ENCODE data around the gene PKMYT1.

PKMYT1 gene

GRCh38 chr16:2980227-2981176 lies at the start of gene PKMYT1:
PKMYT1 (minus strand) TSS chr16:2980446; CDS start chr16:2979657, 789 bp downstream.
- peak; percentile 94 for DNase-seq

GRCh38 chr16:3029491-3030221 lies 49.4 kb upstream of the PKMYT1 start:
- DNase-seq = no peak

GRCh38 chr16:3028716-3029319 lies 48.6 kb upstream of the PKMYT1 start:
- no peak for DNase-seq

GRCh38 chr16:3027983-3028715 lies 47.9 kb upstream of the PKMYT1 start:
- peak; percentile 87 for DNase-seq

- DNase-seq = no peak
These were observed 47.2 kb upstream of the PKMYT1 start for GRCh38 chr16:3027489-3027795.

GRCh38 chr16:3026609-3027488 lies 46.6 kb upstream of the PKMYT1 start:
- DNase-seq = no peak

GRCh38 chr16:3026003-3026378 lies 45.7 kb upstream of the PKMYT1 start:
- no peak for DNase-seq

GRCh38 chr16:3025032-3026002 lies 45.1 kb upstream of the PKMYT1 start:
- DNase-seq = no peak

GRCh38 chr16:3023669-3024478 lies 43.6 kb upstream of the PKMYT1 start, which contains the start of the genes HCFC1R1 and THOC6:
HCFC1R1 (minus strand) TSS chr16:3023942; CDS start chr16:3023941, 1 bp downstream.
THOC6 (plus strand) TSS chr16:3024035; CDS start chr16:3024327, 292 bp downstream.
- peak; percentile 98 for DNase-seq

- DNase-seq = no peak
These were observed 43.1 kb upstream of the PKMYT1 start for GRCh38 chr16:3023415-3023668.

GRCh38 chr16:3022684-3023414 lies 42.6 kb upstream of the PKMYT1 start:
- DNase-seq = peak; percentile 22

GRCh38 chr16:3022208-3022683 lies 42.0 kb upstream of the PKMYT1 start:
- DNase-seq = peak; percentile 78

GRCh38 chr16:3021449-3022207 lies 41.4 kb upstream of the PKMYT1 start:
- DNase-seq = peak; percentile 87

GRCh38 chr16:3020604-3021448 lies 40.6 kb upstream of the PKMYT1 start:
- peak; percentile 60 for DNase-seq

- DNase-seq = peak; percentile 85
These were observed 40.0 kb upstream of the PKMYT1 start, which contains the start of gene TNFRSF12A for GRCh38 chr16:3020247-3020603. TNFRSF12A (plus strand) TSS chr16:3020368; CDS start chr16:3020398, 30 bp downstream.

- no peak for DNase-seq
These were observed 39.5 kb upstream of the PKMYT1 start for GRCh38 chr16:3019594-3020246.
